K562 (cell line): ENCODE results near the gene DPT. TPM values are rescaled to one million over a fixed set of nuclear protein-coding genes. Genes with fewer than 3 reads are reported as not detected.
A peak's percentile ranks its signal among the peaks of the same experiment; 100 is the strongest.

Source experiments
- ATAC-seq: fragments of 200-7000 bp; cut with Tn5 transposase; 3 replicates; pipeline ENCODE4 v1.9.1; 2020; ENCODE audit warnings: moderate library complexity
- BruUV-seq: library from RNA; stranded (reverse); fragments of 400-500 nt; replicated peaks from 2 replicates; lab custom pipeline; 2021; lab: Mats Ljungman, UMichigan
- CTCF ChIA-PET: fragments of 300-600 bp; formaldehyde crosslinking; extraction: SDS; loops from one replicate; lab custom pipeline; 2021; ENCODE audit warnings: low intra/inter-chr PET ratio; lab: Yijun Ruan, JAX
- POLR2A ChIA-PET: fragments of 300-600, 350-650 bp; sonication (Branson Sonifier 250); formaldehyde crosslinking; extraction: SDS; loops from one replicate; lab custom pipeline; 2021; ENCODE audit warnings: antibody characterized with exemption, inconsistent platforms; lab: Yijun Ruan, JAX
- DNase-seq, 4 experiments: peaks; one replicate each; pipeline versions ENCODE4 v3.0.0 to v3.0.0-alpha.2; 2011 to 2018; ENCODE audit warnings: low spot score in 3 of 4, mixed read lengths in 3 of 4; ENCODE audit errors: extremely low read depth in 1 of 4
- FAIRE-seq: peaks from 2 replicates; lab custom pipeline; 2011; peaks lifted over from hg19 to GRCh38; lab: Jason Lieb, UNC
- H2AFZ ChIP-seq: 2 replicates; pipeline ENCODE4 v1.6.0; 2011; ENCODE audit warnings: low read depth, low read length, control low read depth, inconsistent platforms
- H3K27ac ChIP-seq: fragments of 200-600 bp; 3 replicates; pipeline ENCODE4 v1.8.0; 2011; ENCODE audit warnings: low read depth, mild to moderate bottlenecking, control low read depth, inconsistent platforms, low read length, moderate library complexity, mixed read lengths; ENCODE audit errors: extremely low read depth
- H3K27me3 ChIP-seq, 2 experiments: fragments of 300-600 bp in 1 of 2; 2 replicates in 1 of 2; 3 replicates in 1 of 2; pipeline versions ENCODE4 v1.6.0 to v1.8.0; 2011; ENCODE audit warnings: inconsistent platforms in 2 of 2, low read length in 2 of 2, mild to moderate bottlenecking in 1 of 2, mixed read lengths in 1 of 2, moderate library complexity in 1 of 2; ENCODE audit not compliant: control insufficient read depth in 2 of 2, insufficient read depth in 2 of 2
- H3K36me3 ChIP-seq: fragments of 300-600 bp; 3 replicates; pipeline ENCODE4 v1.8.0; 2011; ENCODE audit warnings: mild to moderate bottlenecking, low read length, inconsistent platforms; ENCODE audit not compliant: control insufficient read depth, insufficient read depth
- H3K4me1 ChIP-seq, 2 experiments: fragments of 200-600 bp in 1 of 2; replicated peaks in 1 of 2; 2 replicates in 1 of 2; 3 replicates in 1 of 2; pipeline versions ENCODE4 v1.5.1 to v1.8.0; 2011; ENCODE audit warnings: inconsistent platforms in 2 of 2, low read length in 2 of 2, mild to moderate bottlenecking in 1 of 2, mixed read lengths in 1 of 2, moderate library complexity in 1 of 2; ENCODE audit not compliant: control insufficient read depth in 2 of 2, insufficient read depth in 2 of 2
- H3K4me2 ChIP-seq: 2 replicates; pipeline ENCODE4 v1.6.1; 2011; ENCODE audit warnings: low read length, control low read depth, inconsistent platforms, mixed read lengths; ENCODE audit not compliant: insufficient read depth
- H3K4me3 ChIP-seq: fragments of 200-600 bp; sonication (generic), shearing (Covaris generic); 2 replicates; pipeline ENCODE4 v1.5.1; 2016; ENCODE audit warnings: control low read depth, inconsistent platforms
- H3K79me2 ChIP-seq: fragments of 200-600 bp; 3 replicates; pipeline ENCODE4 v1.8.0; 2011; ENCODE audit warnings: low read length, inconsistent platforms; ENCODE audit not compliant: control insufficient read depth, insufficient read depth
- H3K9ac ChIP-seq, 2 experiments: 2 replicates each; pipeline versions ENCODE4 v1.6.0 to v1.6.1; 2011; ENCODE audit warnings: low read depth in 2 of 2, low read length in 2 of 2, control low read depth in 1 of 2, inconsistent platforms in 1 of 2, mild to moderate bottlenecking in 1 of 2, mixed read lengths in 1 of 2; ENCODE audit not compliant: insufficient read depth in 1 of 2
- H3K9me1 ChIP-seq: one replicate; pipeline ENCODE4 v1.6.0; 2011; ENCODE audit warnings: inconsistent platforms, mild to moderate bottlenecking, low read length, moderate library complexity; ENCODE audit not compliant: control insufficient read depth, insufficient read depth
- H3K9me3 ChIP-seq: replicated peaks from 2 replicates; pipeline ENCODE4 v1.5.1; 2011; ENCODE audit warnings: low read depth, low read length, inconsistent platforms; ENCODE audit not compliant: control insufficient read depth, insufficient read depth
- H4K20me1 ChIP-seq: replicated peaks from 2 replicates; pipeline ENCODE4 v1.6.1; 2011; ENCODE audit warnings: low read length, inconsistent platforms, mixed read lengths; ENCODE audit not compliant: control insufficient read depth, insufficient read depth
- CHCHD3 ChIP-seq: fragments of 250-450 bp; sonication (Bioruptor Pico); IDR thresholded peaks from 2 replicates; pipeline ENCODE4 v2.1.2; 2022; ENCODE audit warnings: mild to moderate bottlenecking
- HDGF ChIP-seq: fragments of 450-650 bp; IDR thresholded peaks from 2 replicates; pipeline ENCODE4 v1.6.1; 2016
- HMG20A ChIP-seq: fragments of 450-650 bp; formaldehyde crosslinking; conservative IDR thresholded peaks from 2 replicates; pipeline ENCODE4 v1.4.0; 2020; ENCODE audit warnings: mild to moderate bottlenecking, mixed read lengths
- MBD2 ChIP-seq: sonication (generic); IDR thresholded peaks from 2 replicates; pipeline ENCODE4 v1.6.1; 2016; ENCODE audit warnings: low read depth, borderline replicate concordance
- MIER1 ChIP-seq: fragments of 450-650 bp; IDR thresholded peaks from 2 replicates; pipeline ENCODE4 v1.6.1; 2016; ENCODE audit warnings: antibody characterized with exemption, mild to moderate bottlenecking, low read depth
- PREB ChIP-seq: sonication (generic); formaldehyde crosslinking; IDR thresholded peaks from 2 replicates; pipeline ENCODE4 v1.8.1; 2023; ENCODE audit warnings: mild to moderate bottlenecking, missing genetic modification reagents
- PRMT5 ChIP-seq: sonication (generic); formaldehyde crosslinking; IDR thresholded peaks from 2 replicates; pipeline ENCODE4 v1.5.0; 2020; ENCODE audit warnings: missing genetic modification reagents
- SRSF1 ChIP-seq: fragments of 200-400 bp; formaldehyde crosslinking; IDR thresholded peaks from 2 replicates; pipeline ENCODE4 v1.6.1; 2017; ENCODE audit warnings: mild to moderate bottlenecking, low read depth, low read length, moderate library complexity
- ZBTB34 ChIP-seq: fragments of 250-450 bp; sonication (Bioruptor Pico); IDR thresholded peaks from 2 replicates; pipeline ENCODE4 v1.8.0; 2021; ENCODE audit warnings: mild to moderate bottlenecking, moderate library complexity
- ZFX ChIP-seq: sonication (generic); formaldehyde crosslinking; IDR thresholded peaks from 2 replicates; pipeline ENCODE4 v1.8.0; 2022; ENCODE audit warnings: mild to moderate bottlenecking, missing genetic modification reagents, moderate library complexity
- ZNF449 ChIP-seq: fragments of 250-450 bp; sonication (Bioruptor Pico); IDR thresholded peaks from 2 replicates; pipeline ENCODE4 v1.8.0; 2022; ENCODE audit warnings: moderate library complexity, mild to moderate bottlenecking, inconsistent platforms
- WGBS: fragments of 100-300 bp; shearing (Covaris generic); methylation state at CpG from one replicate; pipeline ENCODE4 v1.1.6; 2016; ENCODE audit warnings: low coverage, mixed read lengths; ENCODE audit not compliant: insufficient coverage; ENCODE audit errors: missing lambda C conversion rate; 5-methylcytosine and 5-hydroxymethylcytosine counted together
- in situ Hi-C: fragments of 300-500 bp; cut with MboI; formaldehyde crosslinking; loops from 4 replicates; pipeline ENCODE4 v1.15.0; 2018; ENCODE audit warnings: inconsistent platforms, mixed read lengths
- intact Hi-C: fragments of 100-400 bp; cut with micrococcal nuclease; formaldehyde crosslinking; loops from 2 replicates; pipeline ENCODE4 v1.14.2; 2022
- polyA plus RNA-seq, 8 experiments: library from polyadenylated mRNA; depleted of rRNA in 4 of 8; stranded (reverse) in 5 of 8; unstranded in 3 of 8; fragments of >200 nt; fragmentation: Nextera tagmentation in 2 of 8; fragmentation: Illumina TruSeq in 1 of 8; extraction: Ambion mirVana in 2 of 8; extraction: Trizol in 1 of 8; gene quantifications; 2 replicates each; pipeline versions ENCODE4 v1.2.1 to v1.2.3, GENCODE V29; 2011 to 2014; ENCODE audit warnings: inconsistent platforms in 1 of 8, missing spikeins in 1 of 8
- total RNA-seq, 7 experiments: library from RNA; depleted of rRNA in 6 of 7; stranded (reverse); fragments of >200 nt in 6 of 7; fragmentation: Illumina TruSeq in 2 of 7; extraction: Trizol in 2 of 7; gene quantifications; 2 replicates each; pipeline versions ENCODE4 v1.2.1 to v1.2.3, GENCODE V29; 2011 to 2021; ENCODE audit warnings: low replicate concordance in 1 of 7

Gene DPT
- total and polyA plus RNA-seq, 9 of the 15 experiments (the other 6 are each of a cell fraction or from before 2014, with no cell fraction given), result not detected

- Histone ChIP-seq H3K27me3 (no peaks in the 10 kb centered on the region), H2AFZ (no peak overlapping the region), H3K4me1 (no peaks in the 10 kb centered on the region), H3K27ac (no peak overlapping the region), H3K79me2 (no peaks in the 10 kb centered on the region), H3K36me3 (no peaks in the 10 kb centered on the region), H3K4me2 (no peak overlapping the region), H3K4me3 (no peak overlapping the region), H3K9me1 (no peaks in the 10 kb centered on the region), H3K9ac (no peak overlapping the region), H3K9me3 (no peaks in the 10 kb centered on the region), H4K20me1 (no peaks in the 10 kb centered on the region)
- BruUV-seq, result no TSS peak
- ATAC-seq, result no peak
- peak; percentile 26 for FAIRE-seq
- POLR2A ChIA-PET, result no interaction called here
- intact Hi-C loops, result no loop called here
- DNase-seq, result no peak
- under 1% methylated on average over 8 of the region's 8 CpGs for WGBS
- in situ Hi-C loops, result no loop called here
- CTCF ChIA-PET, result no interaction called here
- TF ChIP-seq ZFX (CRISPR knock-in tag) (no peak), ZNF449 (CRISPR knock-in tag) (no peak), MBD2 (no peak), HDGF (no peak), HMG20A (CRISPR knock-in tag) (no peak), CHCHD3 (no peak), PRMT5 (no peak), SRSF1 (no peak), MIER1 (no peak), ZBTB34 (no peak), PREB (CRISPR knock-in tag) (no peak)
Observed at GRCh38 chr1:168689726-168690602, 39.0 kb downstream of the DPT start.
